H9 (cell line): ENCODE results near the gene LMF1. TPM values are rescaled to one million over a fixed set of nuclear protein-coding genes. Genes with fewer than 3 reads are reported as not detected.

Source experiments
- DNase-seq: peaks from one replicate; pipeline ENCODE4 v3.0.0-alpha.2; 2017
- H2AFZ ChIP-seq: one replicate; pipeline ENCODE4 v1.6.1; 2013; ENCODE audit warnings: mild to moderate bottlenecking, low read length, control low read depth, moderate library complexity
- H2AK5ac ChIP-seq: 2 replicates; pipeline ENCODE4 v1.6.1; 2013; ENCODE audit warnings: low read length, control low read depth, mixed read lengths; ENCODE audit not compliant: insufficient read length
- H2BK120ac ChIP-seq: one replicate; pipeline ENCODE4 v1.6.1; 2013; ENCODE audit warnings: low read depth, mild to moderate bottlenecking, low read length, control low read depth, inconsistent platforms; ENCODE audit not compliant: poor library complexity, severe bottlenecking
- H2BK12ac ChIP-seq: 2 replicates; pipeline ENCODE4 v1.6.1; 2013; ENCODE audit warnings: low read length, control low read depth, mixed read lengths, low read depth; ENCODE audit not compliant: insufficient read length
- H2BK15ac ChIP-seq: 2 replicates; pipeline ENCODE4 v1.6.1; 2013; ENCODE audit warnings: low read depth, low read length, control low read depth
- H2BK20ac ChIP-seq: one replicate; pipeline ENCODE4 v1.6.1; 2013; ENCODE audit warnings: low read depth, mild to moderate bottlenecking, low read length, control low read depth, inconsistent platforms; ENCODE audit not compliant: poor library complexity, severe bottlenecking
- H2BK5ac ChIP-seq: 2 replicates; pipeline ENCODE4 v1.6.1; 2013; ENCODE audit warnings: low read length, control low read depth, mixed read lengths; ENCODE audit not compliant: insufficient read length
- H3K14ac ChIP-seq: 2 replicates; pipeline ENCODE4 v1.6.1; 2013; ENCODE audit warnings: low read length, control low read depth; ENCODE audit not compliant: insufficient read depth
- H3K18ac ChIP-seq: 2 replicates; pipeline ENCODE4 v1.6.1; 2013; ENCODE audit warnings: low read depth, mild to moderate bottlenecking, mixed read lengths, low read length, control low read depth; ENCODE audit not compliant: insufficient read length
- H3K23ac ChIP-seq: 2 replicates; pipeline ENCODE4 v1.6.1; 2013; ENCODE audit warnings: low read length, control low read depth, mixed read lengths, low read depth; ENCODE audit not compliant: insufficient read length
- H3K23me2 ChIP-seq: 2 replicates; pipeline ENCODE4 v1.6.1; 2013; ENCODE audit warnings: low read depth, mild to moderate bottlenecking, mixed read lengths, low read length, control low read depth; ENCODE audit not compliant: insufficient read length, poor library complexity, severe bottlenecking
- H3K27ac ChIP-seq: 2 replicates; pipeline ENCODE4 v1.5.1; 2013; ENCODE audit warnings: low read length, control low read depth, mixed read lengths, low read depth; ENCODE audit not compliant: insufficient read length
- H3K27me3 ChIP-seq: 2 replicates; pipeline ENCODE4 v1.6.1; 2013; ENCODE audit warnings: low read length, control low read depth, inconsistent platforms; ENCODE audit not compliant: insufficient read depth
- H3K4ac ChIP-seq: 2 replicates; pipeline ENCODE4 v1.6.1; 2013; ENCODE audit warnings: low read depth, mild to moderate bottlenecking, control low read depth, inconsistent platforms, low read length, moderate library complexity
- H3K4me1 ChIP-seq: 2 replicates; pipeline ENCODE4 v1.6.1; 2013; ENCODE audit warnings: low read length, control low read depth, inconsistent platforms; ENCODE audit not compliant: insufficient read depth
- H3K4me2 ChIP-seq: 2 replicates; pipeline ENCODE4 v1.6.1; 2013; ENCODE audit warnings: low read length, control low read depth, mixed read lengths; ENCODE audit not compliant: insufficient read length, insufficient read depth
- H3K56ac ChIP-seq: 2 replicates; pipeline ENCODE4 v1.6.1; 2013; ENCODE audit warnings: low read depth, mild to moderate bottlenecking, mixed read lengths, low read length, control low read depth; ENCODE audit not compliant: insufficient read length
- H3K79me1 ChIP-seq: 2 replicates; pipeline ENCODE4 v1.6.1; 2013; ENCODE audit warnings: low read depth, mild to moderate bottlenecking, moderate library complexity, low read length, control low read depth, inconsistent platforms; ENCODE audit not compliant: insufficient read depth, poor library complexity, severe bottlenecking
- H3K79me2 ChIP-seq: 2 replicates; pipeline ENCODE4 v1.6.1; 2013; ENCODE audit warnings: low read length, control low read depth, inconsistent platforms; ENCODE audit not compliant: insufficient read depth
- H3K9ac ChIP-seq: 2 replicates; pipeline ENCODE4 v1.6.1; 2013; ENCODE audit warnings: low read length, control low read depth, mixed read lengths; ENCODE audit not compliant: insufficient read length; ENCODE audit errors: extremely low read depth
- H3K9me3 ChIP-seq: one replicate; pipeline ENCODE4 v1.6.1; 2013; ENCODE audit warnings: low read depth, low read length, inconsistent platforms; ENCODE audit not compliant: control insufficient read depth
- H3T11ph ChIP-seq: one replicate; pipeline ENCODE4 v1.6.1; 2013; ENCODE audit warnings: mild to moderate bottlenecking, low read length, control low read depth, inconsistent platforms
- H4K20me1 ChIP-seq: one replicate; pipeline ENCODE4 v1.6.1; 2013; ENCODE audit not compliant: control insufficient read depth, insufficient read length, insufficient read depth
- H4K5ac ChIP-seq: 2 replicates; pipeline ENCODE4 v1.6.1; 2013; ENCODE audit warnings: low read depth, mild to moderate bottlenecking, mixed read lengths, low read length, control low read depth; ENCODE audit not compliant: insufficient read length
- H4K8ac ChIP-seq: replicated peaks from 2 replicates; pipeline ENCODE4 v1.6.1; 2013; ENCODE audit warnings: low read length, control low read depth, mixed read lengths, low read depth; ENCODE audit not compliant: insufficient read length
- H4K91ac ChIP-seq: 2 replicates; pipeline ENCODE4 v1.6.1; 2013; ENCODE audit warnings: low read depth, mild to moderate bottlenecking, moderate library complexity, mixed read lengths, low read length, control low read depth; ENCODE audit not compliant: insufficient read length
- H3K27ac Mint-ChIP-seq, 3 experiments: 2 replicates in 2 of 3; 3 replicates in 1 of 3; pipeline ENCODE4 v1.8.0; 2020 to 2021; ENCODE audit warnings: mixed read lengths in 3 of 3, mild to moderate bottlenecking in 1 of 3, moderate library complexity in 1 of 3
- H3K27me3 Mint-ChIP-seq: 2 replicates; pipeline ENCODE4 v1.8.0; 2021; ENCODE audit warnings: low read depth, mild to moderate bottlenecking, moderate library complexity, mixed read lengths
- H3K36me3 Mint-ChIP-seq, 3 experiments: 2 replicates in 2 of 3; 3 replicates in 1 of 3; pipeline ENCODE4 v1.8.0; 2020 to 2021; ENCODE audit warnings: low read depth in 3 of 3, mixed read lengths in 3 of 3; ENCODE audit not compliant: insufficient read depth in 1 of 3
- H3K4me1 Mint-ChIP-seq, 2 experiments: 2 replicates each; pipeline ENCODE4 v1.8.0; 2020; ENCODE audit warnings: mixed read lengths in 2 of 2
- H3K4me3 Mint-ChIP-seq, 2 experiments: 2 replicates in 1 of 2; 3 replicates in 1 of 2; pipeline ENCODE4 v1.8.0; 2020 to 2021; ENCODE audit warnings: mild to moderate bottlenecking in 2 of 2, mixed read lengths in 2 of 2, moderate library complexity in 1 of 2
- H3K9me3 Mint-ChIP-seq, 2 experiments: 2 replicates in 1 of 2; 3 replicates in 1 of 2; pipeline ENCODE4 v1.8.0; 2020; ENCODE audit warnings: mild to moderate bottlenecking in 2 of 2, mixed read lengths in 2 of 2, moderate library complexity in 1 of 2
- CTCF ChIP-seq: fragments of 200-600 bp; sonication (generic); conservative IDR thresholded peaks from 3 replicates; pipeline ENCODE4 v1.8.0; 2021; ENCODE audit warnings: antibody characterized with exemption, mild to moderate bottlenecking
- WGBS: extraction: QIAGEN DNeasy Blood & Tissue Kit; methylation state at CpG from one replicate; pipeline ENCODE4 v1.1.7; 2013; ENCODE audit warnings: missing lambda C conversion rate, low lambda C conversion rate, mixed read lengths; ENCODE audit not compliant: insufficient read length; ENCODE audit errors: extremely low coverage; 5-methylcytosine and 5-hydroxymethylcytosine counted together
- total RNA-seq: library from RNA; stranded (reverse); gene quantifications from 2 replicates; pipeline ENCODE4 v1.2.1, GENCODE V29; 2021

The LMF1 gene
- total RNA-seq, 1 experiment from 2014 or later: 7.1 TPM

DNA sequence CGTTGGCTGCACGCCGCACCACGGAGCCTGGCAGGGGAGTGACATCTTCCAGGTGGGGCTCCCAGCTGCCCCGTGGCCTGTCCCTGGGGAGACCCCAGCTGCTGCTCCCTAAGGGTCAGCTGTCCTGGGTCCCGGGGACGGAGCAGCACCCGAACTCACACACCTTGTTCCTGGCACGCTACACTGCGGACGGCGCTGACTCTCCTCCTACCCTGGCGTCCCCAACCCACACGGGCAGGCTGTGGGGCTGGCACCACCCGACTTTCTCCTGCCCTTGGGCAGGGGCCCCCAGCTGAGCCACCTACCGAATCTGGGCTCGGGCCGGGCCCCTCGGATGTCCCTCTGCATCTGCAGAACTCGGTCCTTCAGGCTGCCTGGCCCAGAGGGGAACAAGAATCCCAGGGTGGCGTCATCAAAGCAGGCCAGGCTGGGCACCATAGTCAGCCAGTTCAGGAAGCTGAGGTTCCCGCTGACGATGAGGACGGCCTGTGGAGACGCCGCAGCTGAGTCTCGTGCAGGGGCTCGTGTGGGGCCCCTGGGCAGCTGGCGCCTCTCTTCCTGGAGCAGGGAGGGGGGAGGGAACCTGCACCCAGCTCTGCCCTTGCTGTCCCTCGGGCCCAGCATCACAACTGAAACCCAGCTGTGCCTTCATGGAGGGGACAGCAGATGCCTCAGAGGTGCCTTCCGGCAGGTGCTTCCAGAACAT is 99.8 kb downstream of the LMF1 start:
- Histone ChIP-seq H3K4ac (no peak overlapping the region), H2AFZ (no peak overlapping the region), H3K23me2 (no peaks in the 10 kb centered on the region), H2AK5ac (no peak overlapping the region), H2BK20ac (no peak overlapping the region), H3K79me2 (no peaks in the 10 kb centered on the region), H3K27me3 (no peaks in the 10 kb centered on the region), H3T11ph (no peak overlapping the region), H3K14ac (no peak overlapping the region), H3K9me3 (no peaks in the 10 kb centered on the region), H4K91ac (no peak overlapping the region), H2BK12ac (no peak overlapping the region), H2BK15ac (no peak overlapping the region), H3K27ac (no peak overlapping the region), H3K56ac (no peak overlapping the region), H3K23ac (no peak overlapping the region), H2BK120ac (no peak overlapping the region), H3K79me1 (no peaks in the 10 kb centered on the region), H4K8ac (no peak overlapping the region), H3K4me2 (no peak overlapping the region), H4K5ac (no peak overlapping the region), H2BK5ac (no peak overlapping the region), H3K18ac (no peak overlapping the region), H4K20me1 (no peaks in the 10 kb centered on the region), H3K4me1 (no peaks in the 10 kb centered on the region), H3K9ac (no peak overlapping the region)
- Mint-ChIP-seq H3K4me3 (no peak overlapping the region), H3K27me3 (no peaks in the 10 kb centered on the region; the same call in 1 of the 2 replicates), H3K36me3 (0 out of 7 replicates have a peak, but pooled peaks cover 0 to 3% (median 0%) of the 10 kb centered on the region in 3 experiments), H3K4me1 (no peaks in the 10 kb centered on the region), H3K27ac (no peak overlapping the region), H3K9me3 (0 out of 5 replicates have a peak, but pooled peaks cover 0 to 3% of the 10 kb centered on the region in 2 experiments)
- WGBS: no CpG with 5 or more reads among the region's 31 CpGs
- TF ChIP-seq CTCF: no peak
- DNase-seq: no peak
